GM19193 (cell line): ENCODE results near the gene RPS28.

Experiments
- POLR2A ChIP-seq: IDR thresholded peaks from 4 replicates; pipeline ENCODE4 v1.6.1; 2011; ENCODE audit not compliant: insufficient read depth, insufficient read length; ENCODE audit errors: extremely low read depth

Gene RPS28

GRCh38 chr19:8335343-8336071 lies 14.2 kb downstream of the RPS28 start:
- no peak for TF ChIP-seq POLR2A

GRCh38 chr19:8336072-8336569 lies 14.8 kb downstream of the RPS28 start:
- TF ChIP-seq POLR2A: no peak

GRCh38 chr19:8336660-8337059 lies 15.4 kb downstream of the RPS28 start:
- TF ChIP-seq POLR2A: no peak

GRCh38 chr19:8337728-8338127 lies 16.4 kb downstream of the RPS28 start:
- TF ChIP-seq POLR2A: no peak

GRCh38 chr19:8338835-8339234 lies 17.5 kb downstream of the RPS28 start:
- no peak for TF ChIP-seq POLR2A

GRCh38 chr19:8340341-8341096 lies 19.2 kb downstream of the RPS28 start:
- TF ChIP-seq POLR2A: no peak

- no peak for TF ChIP-seq POLR2A
These were observed 21.0 kb downstream of the RPS28 start for GRCh38 chr19:8342316-8342683.

- no peak for TF ChIP-seq POLR2A
These were observed 21.6 kb downstream of the RPS28 start, which contains the start of gene KANK3 for GRCh38 chr19:8342684-8343482. TSS of gene KANK3 (minus strand) at chr19:8343262. CDS start at chr19:8337828, 5,434 bp downstream.

- TF ChIP-seq POLR2A: no peak
These were observed 22.2 kb downstream of the RPS28 start for GRCh38 chr19:8343483-8343844.

- no peak for TF ChIP-seq POLR2A
These were observed 31.0 kb downstream of the RPS28 start for GRCh38 chr19:8352134-8352827.

GRCh38 chr19:8355631-8356402 lies 34.5 kb downstream of the RPS28 start:
- TF ChIP-seq POLR2A: no peak

GRCh38 chr19:8357007-8357521 lies 35.8 kb downstream of the RPS28 start:
- no peak for TF ChIP-seq POLR2A

- no peak for TF ChIP-seq POLR2A
These were observed 37.7 kb downstream of the RPS28 start for GRCh38 chr19:8358948-8359347.

- TF ChIP-seq POLR2A: no peak
These were observed 38.9 kb downstream of the RPS28 start for GRCh38 chr19:8360196-8360595.
